Muscle of leg (tissue), 11 donors: ENCODE measurements around the gene ZNF627. TPM values are rescaled to one million over a fixed set of nuclear protein-coding genes. Genes with fewer than 3 reads are reported as not detected.
A peak's percentile ranks its signal among the peaks of the same experiment; 100 is the strongest.
"Not testable (repeated sequence)": the region's sequence is repeated elsewhere in the genome, so short reads cannot be mapped to it uniquely, and the experiment has no call there.

Source experiments
- DNase-seq: peaks from one replicate; pipeline ENCODE4 v3.0.0; 2013
- H3K27ac ChIP-seq: one replicate; pipeline ENCODE4 v1.5.1; 2013; ENCODE audit warnings: mild to moderate bottlenecking, low read length, control low read depth
- H3K27me3 ChIP-seq: one replicate; pipeline ENCODE4 v1.6.1; 2013; ENCODE audit warnings: low read length; ENCODE audit not compliant: control insufficient read depth, insufficient read depth
- H3K36me3 ChIP-seq: one replicate; pipeline ENCODE4 v1.6.1; 2013; ENCODE audit warnings: low read length; ENCODE audit not compliant: control insufficient read depth, insufficient read depth
- H3K4me1 ChIP-seq: one replicate; pipeline ENCODE4 v1.6.1; 2013; ENCODE audit warnings: low read length; ENCODE audit not compliant: control insufficient read depth, insufficient read depth
- H3K4me3 ChIP-seq: one replicate; pipeline ENCODE4 v1.5.1; 2013; ENCODE audit warnings: low read length, control low read depth
- H3K9me3 ChIP-seq: replicated peaks from 2 replicates; pipeline ENCODE4 v1.6.1; 2013; ENCODE audit warnings: low read depth, low read length; ENCODE audit not compliant: control insufficient read depth
- WGBS: methylation state at CpG from one replicate; pipeline ENCODE4 v1.1.5; 2013; ENCODE audit warnings: missing lambda C conversion rate; ENCODE audit not compliant: insufficient coverage; 5-methylcytosine and 5-hydroxymethylcytosine counted together
- polyA plus RNA-seq, 8 donors: library from polyadenylated mRNA; unstranded; fragments of 120-200 nt; gene quantifications; one replicate each; pipeline versions ENCODE4 v1.2.1 to v1.2.3, GENCODE V29; 2013; ENCODE audit warnings: inconsistent platforms in 1 of 8, low replicate concordance in 1 of 8; ENCODE audit not compliant: insufficient read length in 8 of 8, insufficient read depth in 1 of 8
- total RNA-seq: library from RNA; stranded (reverse); fragments of 120-200 nt; gene quantifications from one replicate; pipeline ENCODE4 v1.2.4, GENCODE V29; 2013

ZNF627 gene
- total and polyA plus RNA-seq, 9 donors, result 11.1 to 20.5 (median 13.0) TPM

- H3K27ac ChIP-seq, result no peak overlapping the region
- no peak overlapping the region for H3K4me3 ChIP-seq
- no peaks in the 10 kb centered on the region for H3K27me3 ChIP-seq
- DNase-seq, result no peak
- 42% methylated on average over 6 of the region's 13 CpGs for WGBS
- H3K9me3 ChIP-seq, result no peaks in the 10 kb centered on the region
- no peaks in the 10 kb centered on the region for H3K36me3 ChIP-seq
- peaks cover 2% of the 10 kb centered on the region for H3K4me1 ChIP-seq
Measured at GRCh38 chr19:11587975-11588631, 9.2 kb upstream of the ZNF627 start.

- no peaks in the 10 kb centered on the region for H3K27me3 ChIP-seq
- WGBS, result no CpG with 5 or more reads among the region's 4 CpGs
- no peaks in the 10 kb centered on the region for H3K9me3 ChIP-seq
- H3K4me1 ChIP-seq, result peaks cover 13% of the 10 kb centered on the region
- H3K36me3 ChIP-seq, result peaks cover 5% of the 10 kb centered on the region
- no peak overlapping the region for H3K4me3 ChIP-seq
- no peak overlapping the region for H3K27ac ChIP-seq
- DNase-seq, result no peak
Measured at GRCh38 chr19:11594084-11594483, 3.2 kb upstream of the ZNF627 start.

GRCh38 chr19:11596156-11596555 is 1.1 kb upstream of the ZNF627 start:
- WGBS, result no CpG with 5 or more reads among the region's 10 CpGs
- peaks cover 2% of the 10 kb centered on the region for H3K9me3 ChIP-seq
- H3K27me3 ChIP-seq, result no peaks in the 10 kb centered on the region
- peak; percentile 35 for DNase-seq
- no peak overlapping the region for H3K4me3 ChIP-seq
- peaks cover 15% of the 10 kb centered on the region for H3K4me1 ChIP-seq
- H3K36me3 ChIP-seq, result peaks cover 8% of the 10 kb centered on the region
- no peak overlapping the region for H3K27ac ChIP-seq

GRCh38 chr19:11598103-11598483 is 810 bp downstream of the ZNF627 start:
- Histone ChIP-seq H3K27ac (peak overlapping the region; percentile 96), H3K4me3 (peak overlapping the region; percentile 97), H3K4me1 (peaks cover 15% of the 10 kb centered on the region)

GRCh38 chr19:11598746-11599145 is 1.5 kb downstream of the ZNF627 start:
- Histone ChIP-seq H3K9me3 (peaks cover 2% of the 10 kb centered on the region), H3K36me3 (peaks cover 10% of the 10 kb centered on the region), H3K4me3 (no peak overlapping the region), H3K4me1 (peaks cover 15% of the 10 kb centered on the region), H3K27ac (no peak overlapping the region), H3K27me3 (no peaks in the 10 kb centered on the region)
- WGBS, result no CpG with 5 or more reads among the region's 2 CpGs
- no peak for DNase-seq

More at GRCh38 chr19:11598103-11598483, 810 bp downstream of the ZNF627 start:
- no peak for DNase-seq
- peaks cover 8% of the 10 kb centered on the region for H3K36me3 ChIP-seq
- peaks cover 2% of the 10 kb centered on the region for H3K9me3 ChIP-seq
- no CpG with 5 or more reads among the region's 10 CpGs for WGBS
- no peaks in the 10 kb centered on the region for H3K27me3 ChIP-seq

GRCh38 chr19:11599704-11600103 is 2.4 kb downstream of the ZNF627 start:
- H3K9me3 ChIP-seq, H3K27ac ChIP-seq, H3K4me3 ChIP-seq, H3K27me3 ChIP-seq, DNase-seq: not testable (repeated sequence)
- 93% methylated on average over 4 of the region's 8 CpGs for WGBS
- Histone ChIP-seq H3K4me1 (peaks cover 15% of the 10 kb centered on the region), H3K36me3 (peaks cover 19% of the 10 kb centered on the region)

GRCh38 chr19:11606484-11606883 is 9.2 kb downstream of the ZNF627 start:
- DNase-seq, result no peak
- no peak overlapping the region for H3K27ac ChIP-seq
- H3K4me1 ChIP-seq, result no peaks in the 10 kb centered on the region
- no peaks in the 10 kb centered on the region for H3K27me3 ChIP-seq
- peaks cover 31% of the 10 kb centered on the region for H3K36me3 ChIP-seq
- H3K4me3 ChIP-seq, result no peak overlapping the region
- H3K9me3 ChIP-seq, result peaks cover 19% of the 10 kb centered on the region
- WGBS, result 100% methylated on average over 6 of the region's 8 CpGs

GRCh38 chr19:11611730-11612129 is 14.4 kb downstream of the ZNF627 start:
- no peak overlapping the region for H3K4me3 ChIP-seq
- no peaks in the 10 kb centered on the region for H3K4me1 ChIP-seq
- no CpG with 5 or more reads among the region's 1 CpG for WGBS
- H3K27ac ChIP-seq, result no peak overlapping the region
- peaks cover 34% of the 10 kb centered on the region for H3K36me3 ChIP-seq
- H3K9me3 ChIP-seq, result peaks cover 14% of the 10 kb centered on the region
- DNase-seq, result no peak
- no peaks in the 10 kb centered on the region for H3K27me3 ChIP-seq

GRCh38 chr19:11612816-11613511 is 15.7 kb downstream of the ZNF627 start:
- Histone ChIP-seq H3K27ac (no peak overlapping the region), H3K36me3 (peaks cover 37% of the 10 kb centered on the region), H3K9me3 (peaks cover 22% of the 10 kb centered on the region), H3K4me1 (no peaks in the 10 kb centered on the region), H3K27me3 (no peaks in the 10 kb centered on the region), H3K4me3 (no peak overlapping the region)
- no peak for DNase-seq
- no CpG with 5 or more reads among the region's 5 CpGs for WGBS

- peaks cover 61% of the 10 kb centered on the region for H3K36me3 ChIP-seq
- DNase-seq, result no peak
- H3K4me1 ChIP-seq, result no peaks in the 10 kb centered on the region
- H3K4me3 ChIP-seq, result no peak overlapping the region
- WGBS, result 97% methylated on average over 12 of the region's 19 CpGs
- H3K27ac ChIP-seq, result no peak overlapping the region
- peaks cover 24% of the 10 kb centered on the region for H3K9me3 ChIP-seq
- H3K27me3 ChIP-seq, result no peaks in the 10 kb centered on the region
Measured at GRCh38 chr19:11617180-11618062, 20.1 kb downstream of the ZNF627 start.
